Esophagus muscularis mucosa (tissue), 4 donors: ENCODE measurements around the gene HFE. TPM values are rescaled to one million over a fixed set of nuclear protein-coding genes. Genes with fewer than 3 reads are reported as not detected.

ENCODE experiments used
- DNase-seq: peaks from one replicate; pipeline ENCODE4 v3.0.0-alpha.2; 2017; ENCODE audit errors: extremely low spot score
- H3K27ac ChIP-seq, 4 donors: fragments of 200-600 bp; sonication (generic); replicated peaks in 1 of 4; 1 replicate in 3 of 4; 2 replicates in 1 of 4; pipeline ENCODE4 v1.5.1; 2016 to 2019; ENCODE audit warnings: mild to moderate bottlenecking in 1 of 4
- H3K27me3 ChIP-seq, 4 donors: fragments of 200-600 bp; sonication (generic); one replicate each; pipeline versions ENCODE4 v1.5.1 to v1.6.0; 2016 to 2019
- H3K36me3 ChIP-seq, 4 donors: fragments of 200-600 bp; sonication (generic); one replicate each; pipeline ENCODE4 v1.5.1; 2016 to 2019
- H3K4me1 ChIP-seq, 4 donors: fragments of 200-600 bp; sonication (generic); one replicate each; pipeline ENCODE4 v1.5.1; 2016 to 2019
- H3K4me3 ChIP-seq, 4 donors: fragments of 200-600 bp; sonication (generic); 1 replicate in 2 of 4; 2 replicates in 2 of 4; pipeline ENCODE4 v1.5.1; 2016 to 2019; ENCODE audit warnings: mild to moderate bottlenecking in 4 of 4, moderate library complexity in 1 of 4
- H3K9me3 ChIP-seq, 4 donors: fragments of 200-600 bp; sonication (generic); 1 replicate in 3 of 4; 2 replicates in 1 of 4; pipeline ENCODE4 v1.5.1; 2016 to 2019
- CTCF ChIP-seq, 3 experiments: fragments of 200-600 bp in 2 of 3; fragments of 450-650 bp in 1 of 3; sonication (generic) in 2 of 3; IDR thresholded peaks; one replicate each; pipeline ENCODE4 v1.5.1; 2017 to 2019; ENCODE audit warnings: antibody characterized with exemption in 3 of 3, mild to moderate bottlenecking in 2 of 3, moderate library complexity in 1 of 3
- EP300 ChIP-seq: sonication (generic); formaldehyde crosslinking; IDR thresholded peaks from one replicate; pipeline ENCODE4 v1.6.1; 2017; ENCODE audit warnings: antibody characterized with exemption
- POLR2A ChIP-seq: fragments of 450-650 bp; IDR thresholded peaks from one replicate; pipeline ENCODE4 v1.6.1; 2017; ENCODE audit warnings: antibody characterized with exemption, moderate library complexity, mild to moderate bottlenecking, low read depth
- POLR2AphosphoS5 ChIP-seq, 2 donors: sonication (generic); formaldehyde crosslinking; IDR thresholded peaks; one replicate each; pipeline ENCODE4 v1.6.1; 2017; ENCODE audit warnings: antibody characterized with exemption in 2 of 2
- WGBS: methylation state at CpG from one replicate; pipeline ENCODE4 v1.1.5; 2018; 5-methylcytosine and 5-hydroxymethylcytosine counted together
- intact Hi-C: fragments of 100-400 bp; cut with DNase I; formaldehyde crosslinking; loops from one replicate; pipeline ENCODE4 v1.15.1; 2023
- total RNA-seq, 4 donors: library from RNA; depleted of rRNA; stranded (reverse); fragments of >200 nt; gene quantifications; one replicate each; pipeline versions ENCODE4 v1.1.0 to v1.2.1, GENCODE V29; 2016

Gene HFE
- total RNA-seq, 4 donors from 2014 or later = 3.0 to 9.9 (median 6.5) TPM

GRCh38 chr6:26141378-26141904 is 54.2 kb downstream of the HFE start:
- WGBS = 81% methylated on average over 3 of the region's 4 CpGs
- intact Hi-C loops = no loop called here

GRCh38 chr6:26142026-26142425 is 54.8 kb downstream of the HFE start:
- H3K4me1 ChIP-seq = no peaks in the 10 kb centered on the region
- peaks cover 3 to 25% (median 13%) of the 10 kb centered on the region in 4 donors for H3K36me3 ChIP-seq
- 100% methylated on average over 2 of the region's 2 CpGs for WGBS
- H3K27me3 ChIP-seq = no peaks in the 10 kb centered on the region
- no peak for TF ChIP-seq EP300
- no peak for TF ChIP-seq POLR2A
- TF ChIP-seq CTCF (IDR thresholded peaks at IDR 0.05) = no peak
- TF ChIP-seq POLR2AphosphoS5 (IDR thresholded peaks at IDR 0.05) = no peak
- H3K27ac ChIP-seq = no peak overlapping the region
- H3K4me3 ChIP-seq = no peak overlapping the region
- no peak for DNase-seq
- no peaks in the 10 kb centered on the region for H3K9me3 ChIP-seq
- intact Hi-C loops = no loop called here

More at GRCh38 chr6:26141378-26141904, 54.2 kb downstream of the HFE start:
- Histone ChIP-seq H3K27me3 (no peaks in the 10 kb centered on the region), H3K27ac (no peak overlapping the region), H3K4me1 (no peaks in the 10 kb centered on the region), H3K9me3 (no peaks in the 10 kb centered on the region), H3K36me3 (peaks cover 6 to 25% (median 13%) of the 10 kb centered on the region in 4 donors), H3K4me3 (no peak overlapping the region)
- DNase-seq = no peak
- no peak for TF ChIP-seq POLR2AphosphoS5 (IDR thresholded peaks at IDR 0.05)
- TF ChIP-seq CTCF (IDR thresholded peaks at IDR 0.05) = no peak
- TF ChIP-seq POLR2A = no peak
- no peak for TF ChIP-seq EP300

Other genes starting within 250 kb of the HFE start
- not detected for gene SLC17A3, start 213.2 kb upstream of the HFE start, total RNA-seq
- not detected for gene SLC17A2, start 156.7 kb upstream of the HFE start, total RNA-seq
- gene TRIM38, start 124.6 kb upstream of the HFE start, total RNA-seq = 1 to 10 TPM; 5.3 to 6.4 (median 5.9) TPM